ENCODE data around the gene MR1. TPM values are rescaled to one million over a fixed set of nuclear protein-coding genes. Genes with fewer than 3 reads are reported as not detected.

MR1 gene
- total RNA-seq, 1 experiment from 2014 or later, result 33.4 TPM

- DNase-seq (ENCODE audit: unreplicated experiment), result no peak
- no TSS peak for BruUV-seq (replicated peaks)
- Mint-ChIP-seq H3K36me3 (ENCODE audit: insufficient read depth, unreplicated experiment) (peaks cover 16% of the 10 kb centered on the region), H3K27ac (ENCODE audit: low read depth, unreplicated experiment) (no peak overlapping the region), H3K9me3 (ENCODE audit: unreplicated experiment) (no peaks in the 10 kb centered on the region), H3K27me3 (ENCODE audit: insufficient read depth, unreplicated experiment) (no peaks in the 10 kb centered on the region), H3K4me3 (ENCODE audit: unreplicated experiment) (no peak overlapping the region), H3K4me1 (ENCODE audit: insufficient read depth, unreplicated experiment) (peaks cover 40% of the 10 kb centered on the region)
- TF ChIP-seq, protein P1, sequence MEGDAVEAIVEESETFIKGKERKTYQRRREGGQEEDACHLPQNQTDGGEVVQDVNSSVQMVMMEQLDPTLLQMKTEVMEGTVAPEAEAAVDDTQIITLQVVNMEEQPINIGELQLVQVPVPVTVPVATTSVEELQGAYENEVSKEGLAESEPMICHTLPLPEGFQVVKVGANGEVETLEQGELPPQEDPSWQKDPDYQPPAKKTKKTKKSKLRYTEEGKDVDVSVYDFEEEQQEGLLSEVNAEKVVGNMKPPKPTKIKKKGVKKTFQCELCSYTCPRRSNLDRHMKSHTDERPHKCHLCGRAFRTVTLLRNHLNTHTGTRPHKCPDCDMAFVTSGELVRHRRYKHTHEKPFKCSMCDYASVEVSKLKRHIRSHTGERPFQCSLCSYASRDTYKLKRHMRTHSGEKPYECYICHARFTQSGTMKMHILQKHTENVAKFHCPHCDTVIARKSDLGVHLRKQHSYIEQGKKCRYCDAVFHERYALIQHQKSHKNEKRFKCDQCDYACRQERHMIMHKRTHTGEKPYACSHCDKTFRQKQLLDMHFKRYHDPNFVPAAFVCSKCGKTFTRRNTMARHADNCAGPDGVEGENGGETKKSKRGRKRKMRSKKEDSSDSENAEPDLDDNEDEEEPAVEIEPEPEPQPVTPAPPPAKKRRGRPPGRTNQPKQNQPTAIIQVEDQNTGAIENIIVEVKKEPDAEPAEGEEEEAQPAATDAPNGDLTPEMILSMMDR (IDR thresholded peaks at IDR 0.05; ENCODE audit: unreplicated experiment), result no peak
- ChIA-PET POLR2A (interaction anchor here (0.6 to 10.5 kb wide), 9 partner anchors 11 to 890 kb away, joined by 3 to 250 read pairs (median 4); partner anchors contain the start of gene IER5), CTCF (interaction anchor here (1.2 to 10.8 kb wide), 2 partner anchors 23 to 127 kb away, joined by 3 to 97 read pairs; no protein-coding TSS in a partner anchor)
- intact Hi-C loops (cut with micrococcal nuclease), result no loop called here
Measured at GRCh38 chr1:181014477-181015250, 19.1 kb upstream of the MR1 start.

DNA sequence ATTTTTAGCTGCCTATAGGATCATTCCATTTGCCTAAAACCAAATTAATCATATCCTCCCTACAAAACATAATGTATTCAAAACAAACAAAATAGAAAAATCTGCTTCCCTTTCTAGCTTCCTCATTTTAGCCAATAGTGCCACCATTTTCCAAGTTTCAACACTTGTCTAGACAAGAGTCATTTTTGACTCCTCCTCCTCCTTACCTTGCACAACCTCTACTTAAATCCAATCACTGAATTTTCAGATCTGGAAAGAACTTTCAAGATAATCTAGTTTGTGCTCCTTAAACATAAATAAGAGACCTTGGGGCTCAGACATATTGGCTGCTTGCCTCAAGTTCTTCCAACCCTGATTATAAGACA, 18.6 kb upstream of the MR1 start:
- Mint-ChIP-seq H3K4me3 (ENCODE audit: unreplicated experiment) (no peak overlapping the region), H3K27ac (ENCODE audit: low read depth, unreplicated experiment) (no peak overlapping the region), H3K4me1 (ENCODE audit: insufficient read depth, unreplicated experiment) (peaks cover 40% of the 10 kb centered on the region), H3K27me3 (ENCODE audit: insufficient read depth, unreplicated experiment) (no peaks in the 10 kb centered on the region), H3K36me3 (ENCODE audit: insufficient read depth, unreplicated experiment) (peaks cover 12% of the 10 kb centered on the region), H3K9me3 (ENCODE audit: unreplicated experiment) (no peaks in the 10 kb centered on the region)
- no TSS peak for BruUV-seq (replicated peaks)
- peak; percentile 13 for DNase-seq (ENCODE audit: unreplicated experiment)
- TF ChIP-seq, protein P1 (IDR thresholded peaks at IDR 0.05; ENCODE audit: unreplicated experiment), result no peak
- CTCF ChIA-PET, result interaction anchor here (1.2 to 10.8 kb wide), 2 partner anchors 23 to 127 kb away, joined by 3 to 97 read pairs; no protein-coding TSS in a partner anchor
- POLR2A ChIA-PET, result interaction anchor here (0.6 to 10.5 kb wide), 9 partner anchors 12 to 891 kb away, joined by 3 to 250 read pairs (median 4); partner anchors contain the start of gene IER5
- intact Hi-C loops (cut with micrococcal nuclease), result no loop called here

DNA sequence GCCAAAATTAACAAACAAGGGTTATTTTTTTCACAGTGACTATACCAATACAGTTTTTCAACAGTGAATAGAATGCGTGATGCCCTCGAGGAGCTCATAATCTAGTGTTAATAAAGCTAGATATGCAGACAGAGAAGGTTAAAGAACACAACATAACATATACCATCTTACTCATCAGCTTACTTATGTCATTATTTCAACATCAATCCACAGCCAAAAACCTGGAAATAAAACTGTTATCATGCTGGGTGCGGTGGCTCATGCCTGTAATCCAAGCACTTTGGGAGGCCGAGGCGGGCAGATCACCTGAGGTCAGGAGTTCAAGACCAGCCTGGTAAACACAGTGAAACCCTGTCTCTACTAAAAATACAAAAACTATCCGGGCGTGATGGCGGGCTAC, 17.2 kb upstream of the MR1 start:
- TF ChIP-seq, protein P1 (IDR thresholded peaks at IDR 0.05; ENCODE audit: unreplicated experiment), result no peak
- H3K27me3 Mint-ChIP-seq (ENCODE audit: insufficient read depth, unreplicated experiment), result no peaks in the 10 kb centered on the region
- CTCF ChIA-PET, result interaction anchor here (0.7 to 10.8 kb wide), 7 partner anchors 9 to 502 kb away, joined by 3 to 97 read pairs (median 4); no protein-coding TSS in a partner anchor
- no peaks in the 10 kb centered on the region for H3K9me3 Mint-ChIP-seq (ENCODE audit: unreplicated experiment)
- intact Hi-C loops (cut with micrococcal nuclease), result no loop called here
- no peak overlapping the region for H3K27ac Mint-ChIP-seq (ENCODE audit: low read depth, unreplicated experiment)
- peak; percentile 59 for DNase-seq (ENCODE audit: unreplicated experiment)
- peaks cover 33% of the 10 kb centered on the region for H3K4me1 Mint-ChIP-seq (ENCODE audit: insufficient read depth, unreplicated experiment)
- no TSS peak for BruUV-seq (replicated peaks)
- POLR2A ChIA-PET, result interaction anchor here (0.5 to 10.5 kb wide), 12 partner anchors 17 to 1776 kb away, joined by 3 to 250 read pairs (median 4); partner anchors contain the start of genes IER5 and MR1
- H3K4me3 Mint-ChIP-seq (ENCODE audit: unreplicated experiment), result no peak overlapping the region
- peaks cover 6% of the 10 kb centered on the region for H3K36me3 Mint-ChIP-seq (ENCODE audit: insufficient read depth, unreplicated experiment)

DNA sequence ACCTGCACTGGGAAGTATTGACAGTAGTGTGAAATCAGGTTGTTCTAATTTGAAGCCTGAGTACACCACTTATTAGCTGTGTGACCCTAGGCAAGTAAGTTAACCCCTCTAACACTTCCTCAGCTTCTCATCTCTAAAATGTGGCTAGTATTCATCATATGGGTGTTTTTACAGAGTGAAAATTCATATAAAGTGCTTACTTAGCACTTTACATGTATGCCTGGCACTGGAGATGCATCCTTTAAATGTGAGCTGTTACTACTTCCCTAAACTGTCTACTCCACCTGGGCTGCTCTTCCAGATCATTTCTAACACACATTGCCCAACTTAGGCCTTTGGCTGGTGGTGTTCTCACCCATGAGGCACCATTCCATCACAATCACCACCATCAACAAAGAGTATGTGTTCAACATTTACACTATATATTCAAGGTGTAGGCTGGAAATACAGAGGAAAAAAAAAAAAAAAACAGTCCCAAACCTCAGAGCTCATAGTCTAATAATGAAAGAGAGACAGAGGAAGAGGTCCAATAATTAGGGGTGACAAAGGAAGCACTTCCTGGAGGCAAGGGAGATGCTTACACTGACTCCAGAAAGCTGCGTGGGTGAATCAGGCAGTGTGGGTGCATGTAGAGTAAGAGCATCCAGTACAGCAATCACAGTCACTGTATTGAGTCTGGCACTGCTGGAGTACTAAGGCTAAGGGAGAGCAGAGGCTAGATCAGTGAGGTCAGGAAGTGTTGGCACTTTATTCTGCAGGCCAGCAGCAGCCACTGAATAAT, 14.7 kb upstream of the MR1 start:
- BruUV-seq (replicated peaks), result TSS peak; percentile 1
- peaks cover 6% of the 10 kb centered on the region for H3K36me3 Mint-ChIP-seq (ENCODE audit: insufficient read depth, unreplicated experiment)
- TF ChIP-seq, protein P1 (IDR thresholded peaks at IDR 0.05; ENCODE audit: unreplicated experiment), result no peak
- no peaks in the 10 kb centered on the region for H3K9me3 Mint-ChIP-seq (ENCODE audit: unreplicated experiment)
- ChIA-PET CTCF (interaction anchor here (0.6 to 10.8 kb wide), 12 partner anchors 8 to 1154 kb away, joined by 3 to 97 read pairs (median 4); no protein-coding TSS in a partner anchor), POLR2A (interaction anchor here (0.6 to 10.5 kb wide), 10 partner anchors 16 to 502 kb away, joined by 3 to 250 read pairs (median 6); partner anchors contain the start of genes IER5 and MR1)
- no peaks in the 10 kb centered on the region for H3K27me3 Mint-ChIP-seq (ENCODE audit: insufficient read depth, unreplicated experiment)
- peak overlapping the region; percentile 67 for H3K27ac Mint-ChIP-seq (ENCODE audit: low read depth, unreplicated experiment)
- DNase-seq (ENCODE audit: unreplicated experiment), result no peak
- H3K4me3 Mint-ChIP-seq (ENCODE audit: unreplicated experiment), result no peak overlapping the region
- intact Hi-C loops (cut with micrococcal nuclease), result no loop called here
- peaks cover 19% of the 10 kb centered on the region for H3K4me1 Mint-ChIP-seq (ENCODE audit: insufficient read depth, unreplicated experiment)

Data from MCF 10A (cell line).